ENCODE measurements around the gene CD40.
A peak's percentile ranks its signal among the peaks of the same experiment; 100 is the strongest.
"Not testable (repeated sequence)": the region's sequence is repeated elsewhere in the genome, so short reads cannot be mapped to it uniquely, and the experiment has no call there.

CD40 gene

DNA sequence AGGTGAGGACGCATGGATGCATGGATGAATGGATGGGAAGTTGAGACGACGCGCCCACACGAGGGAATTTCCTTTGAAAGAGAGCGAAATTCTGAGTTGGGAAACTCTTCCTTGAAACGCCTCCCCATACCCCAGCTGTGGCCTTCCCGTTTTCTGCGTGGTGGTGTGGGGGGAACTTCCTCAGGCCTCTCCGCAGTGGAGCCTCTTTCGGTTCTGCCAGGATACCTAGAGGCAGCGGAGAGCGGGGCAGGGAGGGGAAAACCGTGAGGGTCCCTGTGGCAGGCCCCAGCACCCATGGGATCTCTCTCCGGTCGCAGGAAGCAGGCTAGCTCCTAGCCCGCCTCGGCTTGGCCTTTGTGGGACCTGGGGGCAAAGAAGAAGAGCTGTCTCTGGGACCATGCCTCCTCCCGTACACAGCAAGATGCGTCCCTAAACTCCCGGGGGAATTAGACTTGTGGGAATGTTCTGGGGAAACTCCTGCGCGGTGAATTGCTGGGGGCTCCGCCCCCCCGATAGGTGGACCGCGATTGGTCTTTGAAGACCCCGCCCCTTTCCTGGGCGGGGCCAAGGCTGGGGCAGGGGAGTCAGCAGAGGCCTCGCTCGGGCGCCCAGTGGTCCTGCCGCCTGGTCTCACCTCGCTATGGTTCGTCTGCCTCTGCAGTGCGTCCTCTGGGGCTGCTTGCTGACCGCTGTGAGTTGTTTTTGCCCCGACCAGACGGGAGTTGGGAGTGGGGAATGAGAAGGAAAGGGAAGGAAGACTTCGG lies at the start of gene CD40:
Gene CD40 (plus strand): TSS at position 611 of the 764 bp plus-strand sequence. CDS start 30 bp downstream, at position 641.
- peak; percentile 71 to 75 for DNase-seq

DNA sequence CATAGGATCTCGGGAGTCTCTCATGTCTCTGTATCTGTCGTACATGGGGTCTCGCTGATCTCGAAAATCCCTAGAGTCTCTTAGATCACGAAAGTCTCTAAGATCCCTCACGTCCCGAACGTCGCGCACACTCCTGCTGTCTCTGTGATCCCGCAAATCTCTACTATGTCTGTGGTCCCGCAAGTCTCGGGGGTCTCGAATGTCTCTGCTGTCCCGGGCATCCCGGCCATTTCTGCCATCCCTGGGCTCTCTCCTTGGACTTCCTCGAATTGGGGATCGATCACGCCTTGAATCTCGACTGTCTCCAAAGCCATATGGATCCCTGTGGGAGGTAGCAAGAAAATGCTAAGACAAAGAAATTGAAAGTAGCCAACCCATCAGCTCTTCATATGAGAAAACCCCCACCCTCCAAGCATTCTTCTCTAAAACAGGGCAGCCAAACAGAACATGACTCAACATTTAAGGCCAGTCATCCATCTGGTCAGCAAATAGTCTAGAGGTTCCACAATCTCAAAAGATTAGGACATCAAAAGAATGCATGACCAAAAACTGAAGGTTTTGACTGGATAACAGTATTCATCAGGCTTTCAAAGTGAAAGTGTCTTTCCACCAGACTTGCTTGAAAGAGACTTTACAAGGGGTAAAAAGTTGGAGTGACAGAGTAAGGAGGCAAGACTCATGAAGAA lies 47.8 kb upstream of the CD40 start:
- DNase-seq, result no peak

DNA sequence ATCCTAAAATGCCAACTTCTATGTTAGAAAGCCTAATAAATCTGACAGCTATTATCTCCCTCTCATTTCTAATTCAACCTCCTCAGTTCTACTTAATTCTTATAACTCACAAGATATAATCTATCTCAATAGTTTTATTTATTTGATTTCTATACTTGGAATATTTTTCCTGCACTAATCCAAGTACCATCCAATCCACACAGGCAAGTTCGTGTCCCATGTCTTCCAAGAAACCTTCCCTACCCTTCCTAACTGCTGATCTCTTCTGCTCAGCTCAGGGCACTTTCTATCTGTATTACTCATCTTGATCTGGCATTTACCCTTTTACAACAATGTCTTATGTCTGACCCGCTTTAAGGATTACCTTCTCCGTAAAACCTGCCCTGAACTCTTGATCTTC lies 46.5 kb upstream of the CD40 start:
- no peak for DNase-seq

DNA sequence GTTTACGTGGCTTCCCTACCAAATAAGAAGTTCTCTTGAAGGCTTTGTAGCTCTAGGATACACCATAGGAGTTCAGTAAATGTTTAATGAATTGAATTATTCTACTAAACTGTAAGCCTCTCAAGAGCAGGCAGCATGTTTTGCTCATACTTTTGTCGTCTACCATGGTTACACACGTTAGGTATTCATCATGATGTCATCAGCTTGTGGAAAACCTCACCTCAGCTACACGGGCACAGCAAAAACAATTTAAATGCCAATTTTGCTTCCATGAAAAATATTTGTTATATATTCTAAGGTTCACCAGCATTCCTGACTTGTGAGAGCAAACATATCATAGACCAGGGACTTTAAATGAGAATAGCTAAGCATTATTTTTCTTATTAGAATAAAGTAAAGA lies 45.1 kb upstream of the CD40 start:
- DNase-seq, result no peak

DNA sequence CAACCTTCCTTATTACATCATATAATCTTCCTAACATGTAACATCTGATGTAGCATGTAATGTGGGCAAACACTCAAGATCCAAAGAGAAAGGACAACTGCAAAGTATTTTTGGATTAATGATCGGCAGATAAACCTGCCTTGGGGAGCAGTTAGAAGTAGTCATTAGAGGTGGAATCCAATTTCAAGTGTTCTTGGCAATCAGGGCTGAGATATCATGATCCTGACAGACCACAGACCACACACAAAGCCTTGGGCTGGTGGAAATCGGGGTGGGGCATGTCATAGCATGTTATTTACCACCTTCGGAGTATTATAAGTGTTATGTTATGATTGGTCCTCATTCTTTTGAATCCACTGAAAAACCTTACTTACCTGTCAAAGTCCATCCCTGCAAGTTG lies 44.7 kb upstream of the CD40 start:
- no peak for DNase-seq

DNA sequence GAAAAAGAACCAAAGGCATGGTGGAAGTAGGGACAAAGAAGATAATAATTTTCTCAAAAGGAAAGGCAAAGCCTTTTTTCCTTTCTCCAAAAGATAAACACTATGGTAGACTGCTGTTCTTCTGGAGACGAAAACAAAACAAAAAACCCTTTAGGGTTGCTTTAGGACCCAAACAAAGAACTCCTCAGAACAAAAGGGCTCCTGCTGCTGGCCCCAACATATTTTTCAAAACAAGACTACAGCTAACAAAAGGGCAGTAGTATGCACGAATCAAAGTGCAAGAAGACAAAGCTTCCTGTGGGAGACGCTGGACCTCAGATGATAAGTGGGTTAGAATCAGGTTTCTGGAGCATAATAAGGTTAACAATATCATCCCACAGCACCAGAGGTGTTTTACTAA lies 44.1 kb upstream of the CD40 start:
- no peak for DNase-seq

DNA sequence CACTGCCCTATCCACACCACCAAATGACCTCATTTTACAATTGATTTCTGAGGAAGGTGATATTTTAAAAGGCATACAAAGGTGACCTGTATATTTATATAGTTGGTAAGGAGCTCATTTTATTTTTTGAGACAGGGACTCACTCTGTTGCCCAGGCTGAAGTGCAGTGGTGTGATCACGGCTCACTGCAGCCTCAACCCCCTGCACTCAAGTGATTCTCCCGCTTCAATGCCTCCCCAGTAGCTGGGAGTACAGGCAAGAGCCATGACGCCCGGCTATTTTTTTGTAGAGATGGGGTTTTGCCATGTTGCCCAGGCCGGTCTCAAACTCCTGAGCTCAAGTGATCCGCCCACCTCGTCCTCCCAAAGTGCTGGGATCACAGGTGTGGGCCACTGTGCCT lies 41.3 kb upstream of the CD40 start:
- no peak for DNase-seq

DNA sequence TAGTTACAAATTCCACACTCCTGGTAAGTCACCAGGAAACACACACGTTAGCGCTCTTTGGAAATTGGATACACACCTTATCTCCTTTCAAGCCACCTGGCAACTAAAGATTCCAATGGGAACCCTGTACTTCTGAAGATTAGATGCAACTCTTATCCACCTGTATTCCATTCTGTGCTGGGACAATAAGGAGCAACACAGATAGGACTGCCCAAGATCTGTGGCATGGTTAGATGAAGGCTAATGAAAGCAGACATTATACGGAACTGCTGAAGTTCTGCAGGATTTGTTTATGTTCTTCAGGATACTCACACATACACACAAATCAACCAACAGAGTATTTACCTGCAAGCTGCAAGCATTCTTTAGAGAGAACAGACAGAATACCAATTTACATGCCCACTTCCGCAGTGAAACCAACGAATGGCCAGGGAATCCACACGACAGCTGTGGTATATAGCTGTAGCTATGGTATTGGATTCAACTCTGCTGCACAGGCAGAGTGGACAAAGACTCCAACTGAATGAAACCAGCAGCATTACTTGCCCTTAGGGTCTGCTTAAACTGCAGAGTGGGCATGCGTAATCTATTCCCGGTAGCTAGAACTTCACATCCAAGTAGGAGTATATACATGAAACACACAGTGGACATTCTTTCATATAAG lies 40.3 kb upstream of the CD40 start:
- no peak for DNase-seq

DNA sequence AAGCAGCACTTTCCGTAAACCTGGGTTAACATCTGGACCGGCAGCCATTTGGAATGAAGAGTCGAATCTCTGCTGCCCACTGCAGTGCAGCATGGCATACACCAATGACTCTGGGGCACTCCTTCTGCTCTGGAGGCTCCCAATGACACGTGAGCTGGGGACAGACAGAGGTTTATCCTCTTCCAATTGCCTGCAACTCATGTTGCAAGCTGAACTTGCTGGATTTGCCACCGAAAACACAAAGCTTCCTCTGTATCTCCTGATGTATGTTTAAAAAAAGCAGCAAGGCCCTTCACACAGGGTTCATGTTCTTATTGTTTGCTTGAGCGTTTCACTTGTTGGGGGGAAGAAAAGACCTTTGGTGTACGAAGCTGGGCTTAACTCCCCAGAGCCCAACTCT lies 39.2 kb upstream of the CD40 start:
- no peak for DNase-seq

DNA sequence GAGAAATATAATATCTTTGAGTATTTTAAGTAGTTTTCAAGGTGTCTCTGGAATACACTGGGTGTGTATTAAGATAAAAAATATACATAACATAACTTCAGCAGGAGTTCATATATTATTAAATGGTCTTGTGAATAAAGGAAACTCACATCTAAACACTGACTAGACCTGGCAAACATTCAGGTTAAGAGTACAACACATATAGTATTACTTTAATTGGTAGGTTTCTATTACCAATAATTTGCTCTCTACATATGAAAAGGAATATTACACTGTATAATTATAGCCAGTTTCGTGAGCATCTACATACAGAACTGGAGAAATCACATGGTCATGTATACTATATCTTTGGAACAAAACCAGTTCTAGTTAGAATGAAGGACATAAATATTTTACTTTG lies 37.0 kb upstream of the CD40 start:
- no peak for DNase-seq

DNA sequence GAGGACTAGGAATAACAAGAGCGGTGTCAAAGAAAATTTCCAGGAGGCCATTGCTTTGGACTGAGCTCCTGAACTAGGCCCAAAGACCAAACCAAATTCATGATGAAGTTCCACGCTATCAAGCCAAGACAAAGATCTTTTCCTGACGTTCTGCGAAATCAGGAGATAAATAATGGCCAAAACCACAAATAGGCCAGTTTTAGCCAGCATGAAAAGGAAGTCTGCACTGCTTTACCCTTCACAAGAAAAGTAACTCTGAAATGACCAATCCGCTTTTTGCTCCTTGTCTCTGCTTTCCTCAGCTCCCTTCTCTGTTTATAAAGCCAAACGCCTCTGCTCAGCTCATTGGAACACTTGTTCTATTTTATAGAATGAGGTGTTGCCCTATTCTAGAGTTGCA lies 35.0 kb upstream of the CD40 start:
- DNase-seq, result no peak

DNA sequence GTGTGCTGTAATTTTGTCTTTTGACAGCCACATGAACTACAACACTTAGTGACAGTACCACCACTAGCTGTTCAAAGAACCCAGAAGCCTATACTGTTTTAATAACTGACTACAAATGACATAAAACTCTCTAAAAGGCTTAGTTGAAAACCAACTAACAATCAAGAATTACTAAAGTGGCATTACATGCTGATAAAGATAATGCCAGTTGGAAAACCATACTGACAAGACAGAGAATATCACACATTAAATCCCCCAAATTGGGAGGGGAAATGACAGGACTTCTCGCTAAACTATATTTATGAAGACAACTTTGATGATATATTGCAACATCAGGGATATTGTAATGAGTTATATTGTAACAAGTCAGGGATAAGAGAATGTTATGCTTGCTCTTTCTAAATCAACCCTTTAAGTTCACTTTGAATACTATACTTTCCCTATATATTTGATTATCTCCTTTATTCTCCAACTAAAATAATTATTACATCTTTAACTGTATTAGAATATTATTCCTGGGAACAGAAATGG lies 34.5 kb upstream of the CD40 start:
- DNase-seq, result no peak

DNA sequence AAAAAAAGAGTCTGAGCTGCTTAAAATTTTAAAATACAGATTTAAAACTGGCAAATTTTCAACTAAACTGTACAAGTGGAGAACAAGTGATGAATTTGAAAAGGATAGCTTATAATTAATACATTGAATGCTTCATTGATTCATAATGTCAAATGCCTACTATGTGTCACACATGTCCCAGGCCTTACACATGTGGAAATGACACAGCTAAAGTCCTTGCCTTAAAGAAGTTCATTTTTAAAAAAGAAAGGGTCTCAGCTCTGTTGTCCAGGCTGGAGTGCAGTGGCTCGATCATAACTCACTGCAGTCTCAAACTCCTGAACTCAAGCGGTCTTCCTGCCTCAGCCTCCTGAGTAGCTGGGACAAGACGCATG lies 33.3 kb upstream of the CD40 start:
- no peak for DNase-seq

DNA sequence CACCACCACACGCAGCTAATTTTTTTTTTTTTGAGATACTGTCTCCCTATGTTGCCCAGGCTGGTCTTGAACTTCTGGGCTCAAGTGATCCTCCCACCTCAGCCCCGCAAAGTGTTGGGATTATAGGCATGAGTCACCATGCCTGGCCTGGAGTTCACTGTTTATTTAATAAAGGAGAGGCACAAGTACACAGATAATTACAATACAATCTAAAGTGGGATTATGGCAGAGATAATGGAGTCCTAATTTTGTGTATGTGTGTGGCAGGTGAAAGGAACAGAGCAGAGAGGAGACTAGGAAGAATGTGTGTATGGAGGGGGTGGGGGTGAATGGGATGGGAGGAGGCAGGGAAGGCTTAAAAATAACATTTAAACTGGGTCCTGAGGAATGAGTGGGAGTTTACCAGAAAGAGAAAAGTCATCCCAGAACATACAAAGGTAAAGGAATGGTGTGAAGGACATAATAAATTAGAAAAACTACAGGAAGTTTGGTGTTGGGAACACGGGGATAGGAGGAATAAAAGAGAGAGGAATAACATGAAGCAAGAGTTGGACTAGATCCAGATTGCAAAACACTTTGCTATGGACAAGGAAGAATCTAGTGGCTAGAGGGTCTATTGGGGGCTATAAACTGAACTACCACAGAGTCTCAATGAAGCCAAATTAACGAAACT lies 32.8 kb upstream of the CD40 start:
- no peak for DNase-seq

DNA sequence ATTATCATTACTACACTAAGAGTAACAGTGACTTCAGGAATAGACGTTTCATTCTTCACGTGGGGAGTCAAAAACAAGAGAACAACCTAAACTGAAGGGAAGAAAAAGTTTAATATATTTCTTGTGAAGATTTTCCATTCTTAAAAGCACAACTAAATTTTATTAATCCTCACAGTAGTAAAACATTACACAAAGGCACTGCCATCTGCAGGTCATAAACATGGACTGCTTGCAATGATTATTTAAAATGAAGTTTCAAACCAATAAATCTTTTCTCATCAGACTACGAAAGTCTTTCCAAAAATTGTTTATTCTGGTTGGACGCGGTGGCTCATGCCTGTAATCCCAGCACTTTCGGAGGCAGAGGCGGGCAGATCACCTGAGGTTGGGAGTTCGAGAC lies 31.0 kb upstream of the CD40 start:
- no peak for DNase-seq

DNA sequence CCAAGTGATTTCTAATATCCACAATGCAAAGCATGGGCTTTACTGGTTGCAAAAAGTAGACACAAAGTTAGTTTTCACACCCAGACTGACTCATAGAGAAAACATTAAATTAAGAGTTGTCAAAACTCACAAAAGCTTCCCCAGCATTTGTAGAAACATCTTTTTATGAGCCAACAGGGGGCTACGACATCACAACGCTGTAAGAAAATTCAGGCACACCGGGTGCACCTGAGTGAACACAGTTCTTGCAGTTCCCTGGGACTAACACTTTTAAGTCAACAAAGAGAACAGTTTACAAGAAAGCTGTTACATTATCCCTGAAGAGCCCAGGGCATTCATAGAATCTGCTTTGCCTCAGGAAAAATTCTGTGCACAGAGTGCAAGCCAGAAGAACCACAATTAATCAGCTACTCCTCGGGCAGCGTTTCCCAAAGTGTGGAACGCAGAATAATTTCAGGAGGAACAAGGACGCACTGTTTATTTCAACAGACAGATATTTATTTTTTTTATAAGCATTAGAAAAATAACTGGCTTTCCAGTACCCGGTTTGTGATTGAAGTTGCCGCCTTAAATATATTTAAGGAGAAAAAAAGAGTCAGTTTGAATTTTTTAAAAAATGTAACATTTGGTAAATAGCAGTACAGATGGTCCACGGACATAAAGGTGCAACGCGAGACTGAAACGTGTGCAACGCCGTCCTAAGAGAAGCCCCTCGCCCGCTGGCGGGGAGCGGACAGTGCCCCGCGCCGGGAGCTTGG lies 29.5 kb upstream of the CD40 start:
- peak in 1 of 2 experiments; percentile 10 for DNase-seq

DNA sequence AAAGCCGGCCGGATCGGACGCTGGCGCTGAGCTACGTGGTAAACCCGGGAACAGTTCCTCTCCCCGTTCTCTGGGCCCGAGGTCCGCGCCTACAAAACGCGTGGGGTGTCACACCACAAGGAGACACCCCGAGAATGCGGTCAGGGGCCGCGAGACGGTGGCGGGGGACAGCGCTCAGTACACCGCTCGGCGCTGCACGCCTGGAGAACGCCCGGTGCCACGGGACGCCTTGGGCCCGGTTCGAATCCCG lies 29.0 kb upstream of the CD40 start:
- DNase-seq, result peak; percentile 71 to 74

DNA sequence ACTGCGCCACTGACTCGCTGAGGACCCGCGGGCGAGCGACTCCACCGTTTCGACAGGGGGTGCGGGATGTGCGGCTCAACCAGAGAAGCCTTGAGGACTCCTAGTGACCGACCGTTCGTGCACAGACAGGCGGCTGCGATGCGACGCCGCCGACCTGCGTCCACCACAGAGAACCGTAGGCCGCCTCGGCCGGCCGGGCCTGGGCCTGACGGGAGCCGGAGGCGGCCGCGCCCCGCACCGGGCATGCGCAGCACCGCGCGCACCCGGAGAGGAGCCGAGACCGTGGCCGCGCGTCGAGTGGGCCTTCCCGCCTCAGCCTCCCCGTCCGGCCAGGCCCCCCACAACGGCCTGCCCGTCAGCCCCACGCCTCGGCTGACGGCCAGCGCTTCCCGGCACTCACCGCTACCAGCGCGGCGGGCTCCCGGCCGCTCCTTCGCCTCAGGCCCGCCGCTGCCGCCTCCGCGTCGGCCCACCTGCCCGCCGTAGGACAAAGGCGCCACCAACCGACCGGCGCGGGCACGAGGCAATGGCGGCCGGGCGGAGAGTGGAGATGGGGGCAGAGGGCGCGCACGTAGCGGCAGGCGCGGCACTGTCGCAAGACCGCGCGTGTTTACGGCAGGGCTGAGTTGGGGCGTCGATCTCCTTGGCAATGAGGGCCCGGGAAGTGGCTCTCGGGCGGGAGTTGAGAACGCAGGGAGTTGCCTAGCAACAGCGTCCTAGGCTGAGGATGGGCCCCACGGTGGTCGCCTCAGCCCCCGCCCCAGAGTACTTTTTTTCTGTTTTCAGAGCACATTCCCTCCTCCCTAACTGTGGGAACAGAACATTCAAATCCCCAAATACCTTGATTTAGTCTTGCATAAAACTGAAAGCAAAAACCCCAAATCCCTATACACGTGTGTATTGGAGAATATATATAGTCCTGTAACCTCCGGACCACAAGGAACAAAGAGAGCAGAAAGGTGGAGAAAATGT lies 28.4 kb upstream of the CD40 start, which contains the start of gene NCOA5:
Gene NCOA5 (minus strand): TSS at position 546 of the 972 bp plus-strand sequence. CDS start 10,538 bp downstream, outside the sequence.
- DNase-seq, result peak; percentile 92 to 94

DNA sequence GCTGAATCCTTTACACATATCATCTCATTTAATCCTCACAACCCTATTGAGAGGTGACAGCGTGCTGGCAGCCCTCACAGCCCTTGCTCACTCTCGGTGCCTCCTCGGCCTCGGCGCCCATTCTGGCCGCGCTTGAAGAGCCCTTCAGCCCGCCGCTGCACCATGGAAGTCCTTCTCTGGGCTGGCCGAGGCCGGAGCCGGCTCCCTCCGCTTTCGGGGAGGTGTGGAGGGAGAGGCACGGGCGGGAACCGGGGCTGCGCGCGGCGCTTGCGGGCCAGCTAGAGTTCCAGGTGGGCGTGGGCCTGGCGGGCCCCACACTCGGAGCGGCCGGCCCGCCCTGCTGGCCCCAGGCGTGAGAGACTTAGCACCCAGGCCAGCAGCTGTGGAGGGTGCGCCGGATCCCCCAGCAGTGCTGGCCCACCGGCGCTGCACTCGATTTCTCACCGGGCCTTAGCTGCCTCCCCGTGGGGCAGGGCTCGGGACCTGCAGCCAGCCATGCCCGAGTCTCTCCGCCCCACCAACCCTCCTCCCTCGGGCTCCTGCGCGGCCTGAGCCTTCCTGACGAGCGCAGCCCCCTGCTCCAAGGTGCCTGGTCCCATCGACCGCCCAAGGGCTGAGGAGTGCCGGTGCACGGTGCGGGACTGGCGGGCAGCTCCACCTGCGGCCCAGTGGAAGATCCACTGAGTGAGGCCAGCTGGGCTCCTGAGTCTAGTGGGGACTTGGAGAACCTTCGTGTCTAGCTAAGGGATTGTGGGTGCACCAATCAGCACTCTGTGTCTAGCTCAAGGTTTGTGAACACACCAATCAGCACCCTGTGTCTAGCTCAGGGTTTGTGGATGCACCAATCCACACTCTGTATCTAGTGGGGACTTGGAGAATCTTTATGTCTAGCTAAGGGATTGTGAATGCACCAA lies 26.2 kb upstream of the CD40 start:
- not testable (repeated sequence) for DNase-seq

DNA sequence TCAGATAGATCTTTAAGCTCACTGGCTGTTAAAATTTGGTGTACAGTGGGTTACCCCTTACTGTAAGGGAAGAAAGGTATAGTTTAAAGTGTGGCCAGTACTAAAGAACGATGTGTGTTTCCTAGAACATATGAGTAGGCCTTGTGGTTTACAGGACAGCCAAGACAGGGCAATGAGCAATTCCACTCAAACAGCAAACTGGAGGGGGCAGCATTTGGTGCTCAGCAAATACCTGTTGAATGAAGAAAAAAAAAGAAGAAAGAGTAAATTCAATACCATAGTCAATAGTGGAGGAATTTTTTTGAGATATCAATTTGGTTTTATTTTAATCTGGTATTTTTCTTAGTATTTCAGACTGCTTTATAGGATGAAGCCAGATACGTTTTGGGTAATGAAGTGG lies 24.6 kb upstream of the CD40 start:
- no peak for DNase-seq
